Fibroblast of skin of scalp (primary cell): ENCODE results near the gene ATP6V1B1. TPM values are rescaled to one million over a fixed set of nuclear protein-coding genes. Genes with fewer than 3 reads are reported as not detected.

Experiments
- DNase-seq: peaks from one replicate; pipeline ENCODE4 v3.0.0-alpha.2; 2013
- polyA plus RNA-seq, 2 experiments: library from polyadenylated mRNA; unstranded; fragments of 120-200 nt; gene quantifications; one replicate each; pipeline ENCODE4 v1.2.1, GENCODE V29; 2013; ENCODE audit not compliant: insufficient read length in 2 of 2

The ATP6V1B1 gene
- polyA plus RNA-seq (2013, experiment 1 of 2; ENCODE audit: insufficient read length) = 0.34 TPM
- polyA plus RNA-seq (2013, experiment 2 of 2; ENCODE audit: insufficient read length) = 0.49 TPM

GRCh38 chr2:70935468-70936164 lies at the start of gene ATP6V1B1:
Gene ATP6V1B1 (plus strand): TSS chr2:70935900. CDS start chr2:70935955, 55 bp downstream.
- DNase-seq = no peak

GRCh38 chr2:70886541-70886987 lies 49.1 kb upstream of the ATP6V1B1 start:
- no peak for DNase-seq

- DNase-seq = no peak
These were observed 48.5 kb upstream of the ATP6V1B1 start for GRCh38 chr2:70887208-70887549.

DNA sequence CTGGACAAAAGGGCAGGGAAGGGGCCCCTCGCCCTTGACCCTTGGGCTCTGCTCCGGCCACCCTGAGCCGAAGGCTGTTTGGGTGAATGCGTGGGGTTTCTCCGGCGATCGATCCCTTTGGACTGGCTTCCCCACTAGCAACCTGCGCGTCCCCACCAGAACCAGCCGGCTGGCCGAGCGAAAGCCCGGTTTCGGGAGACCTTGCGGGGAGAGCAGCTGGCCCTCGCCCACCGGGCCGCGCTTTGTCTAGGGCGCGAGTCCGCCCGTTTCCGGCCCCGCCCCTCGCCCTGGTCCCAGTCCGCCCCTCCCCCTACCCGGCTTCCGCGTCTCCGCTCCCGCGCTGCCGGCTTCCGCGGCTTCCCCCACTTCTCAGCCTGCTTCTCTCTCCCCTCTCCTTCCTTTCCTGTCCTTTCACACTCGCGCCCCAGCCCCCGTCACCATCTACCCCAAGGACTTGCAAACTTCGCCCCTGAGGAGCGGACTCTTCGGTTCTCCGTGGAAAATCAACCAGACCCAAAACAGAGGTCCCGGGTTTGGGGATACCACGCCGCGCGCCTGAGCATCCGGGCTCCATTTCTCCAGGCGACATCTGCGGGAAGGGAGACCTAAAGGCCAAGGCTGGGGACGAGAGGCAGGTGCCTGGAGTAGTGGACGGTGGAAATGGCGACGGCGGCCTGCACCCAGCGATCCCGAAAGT lies 48.0 kb upstream of the ATP6V1B1 start:
- no peak for DNase-seq

DNA sequence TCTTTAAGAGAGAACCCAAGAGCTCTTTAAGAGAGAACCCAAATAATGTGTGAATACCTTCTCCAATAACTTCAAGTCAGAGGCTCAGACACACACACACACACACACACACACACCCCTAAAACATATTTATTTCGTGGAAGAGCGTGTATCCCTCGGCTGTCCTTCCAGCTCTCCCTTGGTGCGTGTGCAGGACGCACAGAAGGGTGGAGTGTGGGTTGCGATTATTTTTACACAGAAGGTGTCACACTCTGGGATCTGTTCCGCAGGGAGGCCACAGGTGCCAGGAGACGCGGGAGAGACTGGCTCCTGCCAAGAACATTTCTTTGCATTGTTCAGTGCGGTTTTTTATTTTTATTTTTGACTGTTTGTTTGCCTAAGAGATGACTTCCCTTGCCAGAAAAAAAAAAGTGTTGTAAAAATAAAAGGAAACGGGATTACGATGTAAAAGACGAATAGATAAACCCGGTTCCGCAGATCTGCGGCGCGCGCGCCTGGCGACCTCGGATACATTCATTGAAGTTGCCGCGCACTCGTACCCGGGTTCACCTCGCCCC lies 47.3 kb upstream of the ATP6V1B1 start:
- no peak for DNase-seq

GRCh38 chr2:70888923-70889715 lies 46.6 kb upstream of the ATP6V1B1 start:
- DNase-seq = no peak

DNA sequence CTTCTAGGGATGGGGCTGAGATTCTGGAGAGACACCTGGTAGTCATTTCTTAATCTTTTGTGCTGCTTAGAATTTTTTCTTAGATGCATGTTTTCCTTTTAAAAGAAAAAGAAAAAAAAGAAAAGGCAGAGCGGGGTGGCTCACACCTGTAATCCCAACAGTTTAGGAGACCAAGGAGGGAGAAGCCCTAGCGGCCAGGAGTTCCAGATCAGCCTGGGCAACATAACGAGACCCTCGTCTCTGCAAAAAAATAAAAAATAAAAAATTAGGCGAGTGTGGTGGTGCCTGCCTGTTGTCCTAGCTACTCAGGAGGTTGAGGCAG lies 46.0 kb upstream of the ATP6V1B1 start:
- DNase-seq = no peak

GRCh38 chr2:70890469-70891065 lies 45.1 kb upstream of the ATP6V1B1 start:
- peak; percentile 12 for DNase-seq

GRCh38 chr2:70891572-70892357 lies 43.9 kb upstream of the ATP6V1B1 start:
- no peak for DNase-seq

DNA sequence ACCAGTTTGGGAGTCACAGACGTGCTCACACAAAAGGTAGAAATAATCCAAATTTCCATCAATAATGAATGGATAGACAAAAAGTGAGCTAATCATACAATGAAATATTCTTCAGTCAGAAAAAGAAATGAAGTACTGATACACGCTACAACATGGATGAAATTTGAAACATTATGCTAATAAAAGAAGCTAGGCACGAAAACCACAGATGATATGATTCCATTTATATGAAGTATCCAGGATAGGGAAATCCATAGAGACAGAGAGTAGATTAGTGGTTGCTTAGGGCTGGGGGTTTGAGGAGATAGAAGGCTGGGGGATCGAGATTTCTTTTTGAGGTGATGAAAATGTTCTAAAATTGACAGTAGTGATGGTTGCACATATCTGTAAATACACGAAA lies 43.0 kb upstream of the ATP6V1B1 start:
- no peak for DNase-seq

- DNase-seq = no peak
These were observed 42.5 kb upstream of the ATP6V1B1 start for GRCh38 chr2:70893186-70893585.

DNA sequence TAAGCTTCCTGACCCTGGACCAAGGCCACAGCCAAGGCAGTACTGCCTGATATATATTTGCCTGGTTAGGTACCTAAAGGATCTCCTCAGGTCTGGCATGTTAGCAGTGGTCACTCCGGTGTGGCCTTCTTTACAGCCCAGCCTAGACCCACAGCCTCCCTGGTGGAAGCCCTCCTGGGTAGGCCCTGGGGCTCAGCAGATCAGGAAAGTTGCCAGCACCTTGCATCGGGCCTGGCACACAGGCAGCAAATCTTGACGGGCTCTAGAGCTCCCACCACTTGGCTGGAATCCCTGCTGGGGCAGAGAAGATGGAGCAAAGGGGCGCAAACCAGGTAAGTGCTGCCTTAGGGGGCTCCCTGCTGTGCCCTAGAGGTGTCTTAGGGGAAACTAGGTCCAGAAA lies 40.9 kb upstream of the ATP6V1B1 start:
- DNase-seq = no peak

GRCh38 chr2:70895249-70895648 lies 40.5 kb upstream of the ATP6V1B1 start:
- no peak for DNase-seq

GRCh38 chr2:70895998-70896764 lies 39.5 kb upstream of the ATP6V1B1 start:
- DNase-seq = no peak

DNA sequence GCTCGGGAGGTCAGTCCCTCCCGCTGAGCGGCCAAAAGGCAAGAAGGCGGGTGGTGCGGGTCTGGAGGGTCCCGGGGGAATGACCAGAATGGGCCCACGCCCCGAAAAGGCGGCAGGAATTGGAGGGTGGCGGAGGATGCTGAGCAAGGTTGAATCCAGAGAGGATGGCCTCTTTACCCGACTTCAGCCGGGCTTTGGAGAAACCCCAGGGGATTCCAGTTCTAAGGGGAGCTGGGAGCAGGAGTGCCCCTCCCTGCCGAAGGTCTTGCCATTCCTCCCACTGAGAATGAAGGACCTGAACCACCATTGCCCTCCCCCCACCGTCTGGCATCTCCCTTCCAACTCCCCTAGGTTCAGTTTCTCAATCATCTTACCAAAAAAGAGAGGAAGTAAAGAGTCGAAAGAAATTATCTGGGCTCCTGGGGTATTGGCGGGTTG lies 38.9 kb upstream of the ATP6V1B1 start:
- no peak for DNase-seq

DNA sequence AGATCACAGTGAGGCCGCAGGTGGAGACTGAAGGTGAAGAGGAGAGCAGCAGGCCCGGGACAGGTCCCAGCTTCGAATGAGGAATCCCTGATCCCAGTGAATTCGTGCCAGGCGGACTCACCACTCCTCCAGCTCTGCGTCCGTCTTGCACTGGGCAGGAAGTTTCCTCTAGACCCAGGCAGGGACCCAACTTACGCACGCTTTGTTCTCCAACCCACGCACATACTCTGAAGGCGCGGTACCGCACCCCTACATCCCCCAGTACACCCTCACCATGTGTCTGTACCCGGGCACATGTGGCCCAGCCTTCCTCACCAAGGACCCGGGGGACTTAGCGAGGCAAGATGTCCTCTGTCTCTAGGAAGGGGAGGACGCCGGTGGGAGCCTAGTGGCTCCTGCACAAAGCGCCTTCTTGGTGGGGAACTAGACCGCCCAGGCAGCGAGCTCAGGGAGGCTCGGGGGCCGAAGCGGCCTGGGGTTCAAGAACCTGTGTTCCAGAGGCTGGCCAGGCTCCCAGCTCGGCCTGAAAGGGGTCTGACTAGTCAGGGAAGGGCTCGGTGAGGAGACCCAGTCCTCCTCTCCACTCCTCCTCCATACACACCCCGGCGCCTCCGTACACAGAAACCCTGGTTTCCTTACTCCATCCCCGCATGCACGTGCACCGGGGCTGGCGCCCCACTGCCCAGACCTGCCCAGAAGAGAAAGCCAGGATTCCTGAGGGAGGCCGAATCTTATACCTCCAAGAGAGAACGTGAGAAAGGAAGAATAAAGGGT lies 38.3 kb upstream of the ATP6V1B1 start:
- DNase-seq = no peak

DNA sequence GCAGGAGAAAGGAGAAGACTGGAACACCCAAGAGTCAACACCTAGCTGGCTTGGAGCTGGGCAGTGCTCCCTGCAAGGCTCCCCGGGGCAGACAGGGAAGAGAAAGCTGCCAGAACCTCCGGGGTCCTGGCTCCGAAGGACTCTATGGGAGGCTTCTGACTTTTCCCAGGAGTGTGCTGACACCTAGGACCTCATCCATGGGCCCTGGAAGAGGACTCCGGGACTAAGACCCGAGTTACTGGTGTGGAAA lies 37.8 kb upstream of the ATP6V1B1 start:
- DNase-seq = no peak

GRCh38 chr2:70898363-70899240 lies 37.1 kb upstream of the ATP6V1B1 start:
- no peak for DNase-seq
